ENCODE data around the gene STIL.
"Not testable (repeated sequence)": the region's sequence is repeated elsewhere in the genome, so short reads cannot be mapped to it uniquely, and the experiment has no call there.

Gene STIL

GRCh38 chr1:47207803-47208373 is 106.1 kb downstream of the STIL start:
- Histone ChIP-seq H3K4me3 (ENCODE audit: low read depth, low read length) (peak overlapping the region; percentile 39; the same call in 1 of the 2 replicates), H3K9ac (ENCODE audit: low read depth, low read length) (no peak overlapping the region), H3K4me1 (ENCODE audit: control insufficient read depth, insufficient read depth, low read length) (peaks cover 17% of the 10 kb centered on the region), H3K9me3 (ENCODE audit: control insufficient read depth, insufficient read depth, low read length) (no peaks in the 10 kb centered on the region), H3K36me3 (ENCODE audit: control insufficient read depth, insufficient read depth, low read length) (no peaks in the 10 kb centered on the region), H3K27me3 (ENCODE audit: control insufficient read depth, insufficient read depth, low read length) (peaks cover 43% of the 10 kb centered on the region), H3K27ac (ENCODE audit: low read depth, low read length) (no peak overlapping the region)

- Histone ChIP-seq H3K27ac (ENCODE audit: low read depth, low read length) (no peak overlapping the region), H3K36me3 (ENCODE audit: control insufficient read depth, insufficient read depth, low read length) (no peaks in the 10 kb centered on the region), H3K27me3 (ENCODE audit: control insufficient read depth, insufficient read depth, low read length) (peaks cover 46% of the 10 kb centered on the region), H3K9ac (ENCODE audit: low read depth, low read length) (no peak overlapping the region), H3K4me3 (ENCODE audit: low read depth, low read length) (no peak overlapping the region), H3K4me1 (ENCODE audit: control insufficient read depth, insufficient read depth, low read length) (peaks cover 17% of the 10 kb centered on the region), H3K9me3 (ENCODE audit: control insufficient read depth, insufficient read depth, low read length) (no peaks in the 10 kb centered on the region)
Measured at GRCh38 chr1:47205918-47206317, 108.0 kb downstream of the STIL start.

- H3K27me3 ChIP-seq (ENCODE audit: control insufficient read depth, insufficient read depth, low read length), result peaks cover 47% of the 10 kb centered on the region
- H3K4me1 ChIP-seq (ENCODE audit: control insufficient read depth, insufficient read depth, low read length); H3K4me3 ChIP-seq (ENCODE audit: low read depth, low read length); H3K36me3 ChIP-seq (ENCODE audit: control insufficient read depth, insufficient read depth, low read length); H3K27ac ChIP-seq (ENCODE audit: low read depth, low read length); H3K9me3 ChIP-seq (ENCODE audit: control insufficient read depth, insufficient read depth, low read length); H3K9ac ChIP-seq (ENCODE audit: low read depth, low read length): not testable (repeated sequence)
Measured at GRCh38 chr1:47203504-47203903, 110.4 kb downstream of the STIL start.

DNA sequence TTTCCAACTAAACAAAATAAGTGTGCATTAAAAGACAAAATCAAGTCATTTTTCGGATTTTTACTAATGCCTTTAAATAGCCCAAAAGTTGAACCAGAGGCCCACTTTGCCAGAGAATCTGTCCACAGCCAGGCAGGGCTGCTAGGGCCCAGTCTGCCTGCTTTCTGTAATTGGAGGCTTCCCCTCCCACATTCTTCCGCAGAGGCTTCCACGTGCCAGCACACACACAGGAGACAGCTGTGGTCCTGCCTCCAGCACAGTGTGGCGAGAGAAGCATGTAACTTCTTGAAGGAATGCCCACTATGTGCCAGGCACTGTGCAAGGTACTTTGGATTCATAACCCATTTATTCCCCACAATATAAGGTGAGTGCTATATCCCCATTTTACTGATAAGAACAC is 112.8 kb downstream of the STIL start:
- no peaks in the 10 kb centered on the region for H3K36me3 ChIP-seq (ENCODE audit: control insufficient read depth, insufficient read depth, low read length)
- no peaks in the 10 kb centered on the region for H3K4me1 ChIP-seq (ENCODE audit: control insufficient read depth, insufficient read depth, low read length)
- no peak overlapping the region for H3K9ac ChIP-seq (ENCODE audit: low read depth, low read length)
- H3K4me3 ChIP-seq (ENCODE audit: low read depth, low read length), result no peak overlapping the region
- H3K27me3 ChIP-seq (ENCODE audit: control insufficient read depth, insufficient read depth, low read length), result peaks cover 39% of the 10 kb centered on the region
- no peaks in the 10 kb centered on the region for H3K9me3 ChIP-seq (ENCODE audit: control insufficient read depth, insufficient read depth, low read length)
- no peak overlapping the region for H3K27ac ChIP-seq (ENCODE audit: low read depth, low read length)

Measured in HUES48 (cell line).